Measurements from ENCODE around the gene TNIP1. TPM values are rescaled to one million over a fixed set of nuclear protein-coding genes. Genes with fewer than 3 reads are reported as not detected.

TNIP1 gene
- total and polyA plus RNA-seq, 2 experiments from 2014 or later = 94.9 to 134 TPM

GRCh38 chr5:151052836-151053235, 28.0 kb downstream of the TNIP1 start:
- TF ChIP-seq, protein P1, sequence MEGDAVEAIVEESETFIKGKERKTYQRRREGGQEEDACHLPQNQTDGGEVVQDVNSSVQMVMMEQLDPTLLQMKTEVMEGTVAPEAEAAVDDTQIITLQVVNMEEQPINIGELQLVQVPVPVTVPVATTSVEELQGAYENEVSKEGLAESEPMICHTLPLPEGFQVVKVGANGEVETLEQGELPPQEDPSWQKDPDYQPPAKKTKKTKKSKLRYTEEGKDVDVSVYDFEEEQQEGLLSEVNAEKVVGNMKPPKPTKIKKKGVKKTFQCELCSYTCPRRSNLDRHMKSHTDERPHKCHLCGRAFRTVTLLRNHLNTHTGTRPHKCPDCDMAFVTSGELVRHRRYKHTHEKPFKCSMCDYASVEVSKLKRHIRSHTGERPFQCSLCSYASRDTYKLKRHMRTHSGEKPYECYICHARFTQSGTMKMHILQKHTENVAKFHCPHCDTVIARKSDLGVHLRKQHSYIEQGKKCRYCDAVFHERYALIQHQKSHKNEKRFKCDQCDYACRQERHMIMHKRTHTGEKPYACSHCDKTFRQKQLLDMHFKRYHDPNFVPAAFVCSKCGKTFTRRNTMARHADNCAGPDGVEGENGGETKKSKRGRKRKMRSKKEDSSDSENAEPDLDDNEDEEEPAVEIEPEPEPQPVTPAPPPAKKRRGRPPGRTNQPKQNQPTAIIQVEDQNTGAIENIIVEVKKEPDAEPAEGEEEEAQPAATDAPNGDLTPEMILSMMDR (IDR thresholded peaks at IDR 0.05; ENCODE audit: low read depth, low read length) = no peak
- DNase-seq (ENCODE audit: low read depth in 1 of 2, low spot score in 1 of 2) = no peak
- Histone ChIP-seq H3K4me3 (no peak overlapping the region), H3K27me3 (no peaks in the 10 kb centered on the region), H3K4me1 (ENCODE audit: low read depth) (no peaks in the 10 kb centered on the region), H3K36me3 (peaks cover 15% of the 10 kb centered on the region), H3K27ac (peak overlapping the region; percentile 54), H3K9me3 (ENCODE audit: low read depth) (no peaks in the 10 kb centered on the region)

- TF ChIP-seq, protein P1 (IDR thresholded peaks at IDR 0.05; ENCODE audit: low read depth, low read length) = no peak
- peaks cover 16% of the 10 kb centered on the region for H3K36me3 ChIP-seq
Measured at GRCh38 chr5:151051931-151052608, 28.8 kb downstream of the TNIP1 start.

GRCh38 chr5:151051066-151051930, 29.5 kb downstream of the TNIP1 start:
- DNase-seq (ENCODE audit: low read depth in 1 of 2, low spot score in 1 of 2) = peak; percentile 87 to 88
- TF ChIP-seq, protein P1 (IDR thresholded peaks at IDR 0.05; ENCODE audit: low read depth, low read length) = peak; percentile 89

More at GRCh38 chr5:151051931-151052608, 28.8 kb downstream of the TNIP1 start:
- H3K27ac ChIP-seq = peak overlapping the region; percentile 54
- no peaks in the 10 kb centered on the region for H3K9me3 ChIP-seq (ENCODE audit: low read depth)
- no peak overlapping the region for H3K4me3 ChIP-seq
- DNase-seq (ENCODE audit: low read depth in 1 of 2, low spot score in 1 of 2) = no peak
- H3K4me1 ChIP-seq (ENCODE audit: low read depth) = no peaks in the 10 kb centered on the region
- no peaks in the 10 kb centered on the region for H3K27me3 ChIP-seq

GRCh38 chr5:151048526-151048925, 32.3 kb downstream of the TNIP1 start:
- no peaks in the 10 kb centered on the region for H3K9me3 ChIP-seq (ENCODE audit: low read depth)
- no peak overlapping the region for H3K27ac ChIP-seq
- peak in 1 of 2 donors; percentile 38 for DNase-seq (ENCODE audit: low read depth in 1 of 2, low spot score in 1 of 2)
- TF ChIP-seq, protein P1 (IDR thresholded peaks at IDR 0.05; ENCODE audit: low read depth, low read length) = peak; percentile 42
- no peaks in the 10 kb centered on the region for H3K27me3 ChIP-seq
- H3K36me3 ChIP-seq = peaks cover 23% of the 10 kb centered on the region
- H3K4me3 ChIP-seq = no peak overlapping the region
- H3K4me1 ChIP-seq (ENCODE audit: low read depth) = no peaks in the 10 kb centered on the region

More at GRCh38 chr5:151051066-151051930, 29.5 kb downstream of the TNIP1 start:
- Histone ChIP-seq H3K4me3 (no peak overlapping the region), H3K27ac (no peak overlapping the region), H3K27me3 (no peaks in the 10 kb centered on the region), H3K36me3 (peaks cover 17% of the 10 kb centered on the region), H3K9me3 (ENCODE audit: low read depth) (no peaks in the 10 kb centered on the region), H3K4me1 (ENCODE audit: low read depth) (no peaks in the 10 kb centered on the region)

DNA sequence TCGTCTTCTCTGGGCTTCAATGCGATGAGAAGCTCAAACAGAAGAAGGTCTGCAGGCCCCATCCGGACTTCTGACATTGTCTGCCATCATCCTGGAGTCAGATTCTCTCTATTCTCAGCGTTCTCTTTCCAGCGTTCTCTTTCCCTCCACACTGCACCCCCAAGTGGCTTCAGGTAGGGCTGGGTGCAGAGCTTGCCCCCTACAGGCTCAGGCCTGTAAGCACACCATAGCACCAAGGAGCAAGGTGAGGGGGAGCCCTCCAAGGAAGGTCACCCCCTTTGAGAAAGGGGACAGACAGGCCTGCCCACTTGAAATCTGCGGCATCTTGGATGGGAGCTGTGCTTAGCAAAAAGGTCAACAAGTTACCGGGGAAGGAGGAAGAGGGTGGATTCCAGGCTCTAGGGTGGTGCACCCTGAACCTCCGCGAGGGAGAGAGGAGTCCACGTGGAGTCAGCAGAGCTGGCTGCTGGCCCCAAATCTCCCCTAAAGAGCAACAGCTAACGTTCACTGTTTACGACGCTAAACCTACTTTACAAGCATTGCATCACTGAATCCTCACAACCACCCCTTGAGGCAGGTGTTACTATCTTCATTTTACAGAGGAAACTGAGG, 32.9 kb downstream of the TNIP1 start:
- Histone ChIP-seq H3K4me1 (ENCODE audit: low read depth) (no peaks in the 10 kb centered on the region), H3K9me3 (ENCODE audit: low read depth) (no peaks in the 10 kb centered on the region), H3K27me3 (no peaks in the 10 kb centered on the region), H3K27ac (no peak overlapping the region), H3K36me3 (peaks cover 23% of the 10 kb centered on the region), H3K4me3 (no peak overlapping the region)
- peak; percentile 38 to 45 for DNase-seq (ENCODE audit: low read depth in 1 of 2, low spot score in 1 of 2)
- TF ChIP-seq, protein P1 (IDR thresholded peaks at IDR 0.05; ENCODE audit: low read depth, low read length) = peak; percentile 92
